NT2/D1 (cell line): Measurements from ENCODE around the gene URB2.

ENCODE experiments used
- SUZ12 ChIP-seq: IDR thresholded peaks from 2 replicates; pipeline ENCODE4 v1.6.1; 2011; ENCODE audit not compliant: insufficient read length, insufficient read depth; ENCODE audit errors: extremely low read depth
- YY1 ChIP-seq: IDR thresholded peaks from 2 replicates; pipeline ENCODE4 v1.6.1; 2011; ENCODE audit not compliant: insufficient read length, insufficient read depth

GRCh38 chr1:229631966-229632365, 5.9 kb downstream of the URB2 start:
- TF ChIP-seq SUZ12 (no peak), YY1 (no peak)
